Neural cell (in vitro differentiated cells): ENCODE measurements around the gene FAM131B. TPM values are rescaled to one million over a fixed set of nuclear protein-coding genes. Genes with fewer than 3 reads are reported as not detected.

ENCODE experiments used
- H2AFZ ChIP-seq: fragments of 200-600, 300-800 bp; sonication (generic), shearing (Covaris generic); 2 replicates; pipeline ENCODE4 v1.6.0; 2014; ENCODE audit warnings: low read depth, mild to moderate bottlenecking, antibody characterized with exemption, low read length, moderate library complexity
- H3F3A ChIP-seq: fragments of 200-600 bp; shearing (Covaris generic); 2 replicates; pipeline ENCODE4 v1.6.1; 2016; ENCODE audit warnings: mild to moderate bottlenecking, moderate library complexity, mixed read lengths, antibody characterized with exemption, low read length; ENCODE audit not compliant: insufficient read depth, poor library complexity, severe bottlenecking
- H3K27ac ChIP-seq: fragments of 200-600, 300-800 bp; sonication (generic), shearing (Covaris generic); 2 replicates; pipeline ENCODE4 v1.5.1; 2014; ENCODE audit warnings: mild to moderate bottlenecking, low read length, moderate library complexity
- H3K27me3 ChIP-seq: fragments of 300-800, 200-600 bp; sonication (generic), shearing (Covaris generic); 2 replicates; pipeline ENCODE4 v1.6.0; 2014; ENCODE audit warnings: mild to moderate bottlenecking, low read depth, low read length, moderate library complexity; ENCODE audit not compliant: insufficient read depth
- H3K36me3 ChIP-seq: fragments of 300-800, 200-600 bp; sonication (generic), shearing (Covaris generic); 2 replicates; pipeline ENCODE4 v1.5.1; 2014; ENCODE audit warnings: mild to moderate bottlenecking, antibody characterized with exemption, low read length, moderate library complexity; ENCODE audit not compliant: insufficient read depth
- H3K4me2 ChIP-seq: fragments of 300-800, 200-600 bp; sonication (generic), shearing (Covaris generic); 2 replicates; pipeline ENCODE4 v1.6.0; 2014; ENCODE audit warnings: mild to moderate bottlenecking, low read length
- H3K4me3 ChIP-seq: fragments of 300-800, 200-600 bp; sonication (generic), shearing (Covaris generic); 2 replicates; pipeline ENCODE4 v1.5.1; 2014; ENCODE audit warnings: mild to moderate bottlenecking, low read length, moderate library complexity
- H3K79me2 ChIP-seq: fragments of 200-600 bp; shearing (Covaris generic); replicated peaks from 2 replicates; pipeline ENCODE4 v1.6.0; 2014; ENCODE audit warnings: mild to moderate bottlenecking, low read length, moderate library complexity; ENCODE audit not compliant: insufficient read depth
- H3K9ac ChIP-seq: fragments of 300-800, 200-600 bp; sonication (generic), shearing (Covaris generic); 2 replicates; pipeline ENCODE4 v1.6.1; 2016; ENCODE audit warnings: mild to moderate bottlenecking, low read length, mixed read lengths
- H3K9me2 ChIP-seq: fragments of 200-600 bp; shearing (Covaris generic); 2 replicates; pipeline ENCODE4 v1.6.1; 2016; ENCODE audit warnings: mild to moderate bottlenecking, low read length, mixed read lengths; ENCODE audit not compliant: insufficient read depth
- H3K9me3 ChIP-seq: fragments of 200-600, 300-800 bp; sonication (generic), shearing (Covaris generic); 2 replicates; pipeline ENCODE4 v1.6.1; 2016; ENCODE audit warnings: mild to moderate bottlenecking, mixed run types, low read length, moderate library complexity, mixed read lengths
- H4K20me1 ChIP-seq: fragments of 200-600 bp; shearing (Covaris generic); 2 replicates; pipeline ENCODE4 v1.6.1; 2016; ENCODE audit warnings: mild to moderate bottlenecking, mixed run types; ENCODE audit not compliant: insufficient read depth
- CTCF ChIP-seq: fragments of 450-650 bp; IDR thresholded peaks from 2 replicates; pipeline ENCODE4 v1.5.1; 2014; ENCODE audit warnings: antibody characterized with exemption, mild to moderate bottlenecking, moderate library complexity; ENCODE audit not compliant: poor library complexity, severe bottlenecking
- EP300 ChIP-seq: fragments of 450-650 bp; conservative IDR thresholded peaks from 2 replicates; pipeline ENCODE4 v1.6.1; 2014; ENCODE audit warnings: antibody characterized with exemption, mild to moderate bottlenecking, moderate library complexity; ENCODE audit not compliant: poor library complexity, severe bottlenecking
- EZH2 ChIP-seq: fragments of 200-600, 300-800 bp; shearing (Covaris generic), sonication (generic); IDR thresholded peaks from 2 replicates; pipeline ENCODE4 v1.6.1; 2014; ENCODE audit warnings: antibody characterized with exemption, low read length, borderline replicate concordance, mild to moderate bottlenecking; ENCODE audit not compliant: insufficient read depth, poor library complexity, severe bottlenecking
- MXI1 ChIP-seq: fragments of 450-650 bp; conservative IDR thresholded peaks from 2 replicates; pipeline ENCODE4 v1.6.1; 2014; ENCODE audit warnings: antibody characterized with exemption, mild to moderate bottlenecking; ENCODE audit not compliant: poor library complexity, severe bottlenecking
- POLR2AphosphoS5 ChIP-seq: IDR thresholded peaks from 2 replicates; pipeline ENCODE4 v1.6.1; 2012
- RAD21 ChIP-seq: fragments of 450-650 bp; conservative IDR thresholded peaks from 2 replicates; pipeline ENCODE4 v1.6.1; 2014; ENCODE audit warnings: antibody characterized with exemption, mild to moderate bottlenecking, moderate library complexity
- REST ChIP-seq: IDR thresholded peaks from 2 replicates; pipeline ENCODE4 v1.6.1; 2012; ENCODE audit warnings: borderline replicate concordance
- SMC3 ChIP-seq: fragments of 450-650 bp; conservative IDR thresholded peaks from 2 replicates; pipeline ENCODE4 v1.6.1; 2014; ENCODE audit warnings: antibody characterized with exemption, mild to moderate bottlenecking, moderate library complexity; ENCODE audit not compliant: poor library complexity
- TAF1 ChIP-seq: IDR thresholded peaks from 2 replicates; pipeline ENCODE4 v1.6.1; 2012; ENCODE audit warnings: low read depth
- polyA plus RNA-seq: library from polyadenylated mRNA; depleted of rRNA; stranded (reverse); fragments of >200 nt; gene quantifications from 2 replicates; pipeline ENCODE4 v1.2.3, GENCODE V29; 2014

Gene FAM131B
- polyA plus RNA-seq, 1 donor from 2014 or later: 45.9 TPM

GRCh38 chr7:143315776-143316175 is 46.7 kb downstream of the FAM131B start, which contains the start of gene CLCN1:
Gene CLCN1 (plus strand): TSS chr7:143316111. CDS start chr7:143316213, 102 bp downstream.
- H4K20me1 ChIP-seq: no peaks in the 10 kb centered on the region

GRCh38 chr7:143314127-143314526 is 48.4 kb downstream of the FAM131B start:
- peaks cover 11% of the 10 kb centered on the region for H3K36me3 ChIP-seq
- no peak overlapping the region for H3K4me3 ChIP-seq
- H3K9me2 ChIP-seq: no peaks in the 10 kb centered on the region
- H3K27ac ChIP-seq: no peak overlapping the region
- H3K4me2 ChIP-seq: no peak overlapping the region
- H2AFZ ChIP-seq: no peak overlapping the region
- H3F3A ChIP-seq: no peaks in the 10 kb centered on the region
- H4K20me1 ChIP-seq: no peaks in the 10 kb centered on the region
- H3K79me2 ChIP-seq: no peaks in the 10 kb centered on the region
- TF ChIP-seq POLR2AphosphoS5 (no peak), SMC3 (no peak), EZH2 (no peak), MXI1 (no peak), EP300 (no peak), REST (no peak), CTCF (no peak), TAF1 (no peak), RAD21 (no peak)
- no peaks in the 10 kb centered on the region for H3K9me3 ChIP-seq
- H3K9ac ChIP-seq: no peak overlapping the region
- H3K27me3 ChIP-seq: no peaks in the 10 kb centered on the region

More at GRCh38 chr7:143315776-143316175, 46.7 kb downstream of the FAM131B start, which contains the start of gene CLCN1:
- Histone ChIP-seq H3K27ac (no peak within 1 kb of the TSS), H3K27me3 (no peaks in the 10 kb centered on the region), H3F3A (no peaks in the 10 kb centered on the region), H2AFZ (no peak within 1 kb of the TSS), H3K9ac (no peak within 1 kb of the TSS), H3K79me2 (no peaks in the 10 kb centered on the region), H3K4me2 (no peak within 1 kb of the TSS), H3K4me3 (no peak within 1 kb of the TSS), H3K9me2 (no peaks in the 10 kb centered on the region), H3K36me3 (peaks cover 11% of the 10 kb centered on the region), H3K9me3 (no peaks in the 10 kb centered on the region)
- TF ChIP-seq EP300: no peak

- no peak overlapping the region for H2AFZ ChIP-seq
- no peaks in the 10 kb centered on the region for H3F3A ChIP-seq
- H3K4me3 ChIP-seq: no peak overlapping the region
- no peaks in the 10 kb centered on the region for H3K9me3 ChIP-seq
- H3K9me2 ChIP-seq: no peaks in the 10 kb centered on the region
- no peak overlapping the region for H3K9ac ChIP-seq
- H3K27me3 ChIP-seq: no peaks in the 10 kb centered on the region
- H3K4me2 ChIP-seq: no peak overlapping the region
- H4K20me1 ChIP-seq: no peaks in the 10 kb centered on the region
- TF ChIP-seq REST: no peak
- TF ChIP-seq SMC3: no peak
- no peak for TF ChIP-seq RAD21
- no peak for TF ChIP-seq CTCF
- no peak for TF ChIP-seq EP300
- TF ChIP-seq MXI1: no peak
- no peak for TF ChIP-seq EZH2
- no peak for TF ChIP-seq POLR2AphosphoS5
- TF ChIP-seq TAF1: no peak
- no peaks in the 10 kb centered on the region for H3K79me2 ChIP-seq
- peaks cover 32% of the 10 kb centered on the region for H3K36me3 ChIP-seq
- H3K27ac ChIP-seq: no peak overlapping the region
Measured at GRCh38 chr7:143308632-143309031, 53.9 kb downstream of the FAM131B start.
